GM19395 (cell line): ENCODE data around the gene ARHGAP24.

Source experiments
- ATAC-seq: cut with Tn5 transposase; IDR thresholded peaks from one replicate; pipeline ENCODE4 v1.9.1; 2021; ENCODE audit warnings: mild to moderate bottlenecking, moderate library complexity; ENCODE audit not compliant: unreplicated experiment

The ARHGAP24 gene

GRCh38 chr4:86043755-86044592 is 569.0 kb downstream of the ARHGAP24 start:
- ATAC-seq, result peak; percentile 84

- no peak for ATAC-seq
Observed at GRCh38 chr4:86044593-86044985, 569.6 kb downstream of the ARHGAP24 start.

- no peak for ATAC-seq
Observed at GRCh38 chr4:86048426-86048825, 573.5 kb downstream of the ARHGAP24 start.

- ATAC-seq, result no peak
Observed at GRCh38 chr4:86050496-86050895, 575.5 kb downstream of the ARHGAP24 start.
